Measurements from ENCODE around the gene DIO1. TPM values are rescaled to one million over a fixed set of nuclear protein-coding genes. Genes with fewer than 3 reads are reported as not detected.

Gene DIO1
- total and polyA plus RNA-seq, 2 donors from 2014 or later, result 2.9 to 40.6 TPM

DNA sequence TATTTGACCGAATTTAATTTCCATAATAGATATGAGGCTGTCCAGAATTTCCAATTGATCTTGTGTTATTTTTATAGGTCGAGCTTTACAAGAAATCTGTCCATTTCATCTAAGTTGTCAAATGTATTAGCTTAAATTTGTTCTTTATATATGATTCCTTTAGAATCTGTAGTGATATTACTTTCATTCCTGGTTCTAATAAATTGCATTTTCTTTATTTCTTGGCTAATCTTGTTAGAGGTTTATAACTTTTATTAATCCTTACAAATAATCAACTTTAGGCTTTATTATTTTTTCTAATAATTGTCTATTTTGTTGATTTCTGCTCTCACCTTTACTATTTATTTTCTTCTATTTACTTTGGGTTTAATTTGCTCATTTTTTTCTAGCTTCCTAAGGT lies 37.5 kb downstream of the DIO1 start:
- Histone ChIP-seq H3K4me3 (ENCODE audit: low read length in 3 of 3) (no peak overlapping the region), H3K4me1 (ENCODE audit: control insufficient read depth in 2 of 3, insufficient read depth in 2 of 3, low read depth in 1 of 3, low read length in 3 of 3) (no peaks in the 10 kb centered on the region), H3K9ac (ENCODE audit: low read length in 3 of 3) (no peak overlapping the region), H3K9me3 (ENCODE audit: control insufficient read depth in 2 of 3, insufficient read depth in 1 of 3, low read length in 3 of 3) (no peaks in the 10 kb centered on the region), H3K36me3 (ENCODE audit: control insufficient read depth in 2 of 3, insufficient read depth in 3 of 3, low read length in 3 of 3) (peaks cover 0 to 8% (median 2%) of the 10 kb centered on the region in 3 donors), H3K27ac (ENCODE audit: low read depth in 2 of 2, low read length in 2 of 2) (no peak overlapping the region), H3K27me3 (ENCODE audit: control insufficient read depth, insufficient read depth, low read length) (no peaks in the 10 kb centered on the region)
- TF ChIP-seq, protein P1, sequence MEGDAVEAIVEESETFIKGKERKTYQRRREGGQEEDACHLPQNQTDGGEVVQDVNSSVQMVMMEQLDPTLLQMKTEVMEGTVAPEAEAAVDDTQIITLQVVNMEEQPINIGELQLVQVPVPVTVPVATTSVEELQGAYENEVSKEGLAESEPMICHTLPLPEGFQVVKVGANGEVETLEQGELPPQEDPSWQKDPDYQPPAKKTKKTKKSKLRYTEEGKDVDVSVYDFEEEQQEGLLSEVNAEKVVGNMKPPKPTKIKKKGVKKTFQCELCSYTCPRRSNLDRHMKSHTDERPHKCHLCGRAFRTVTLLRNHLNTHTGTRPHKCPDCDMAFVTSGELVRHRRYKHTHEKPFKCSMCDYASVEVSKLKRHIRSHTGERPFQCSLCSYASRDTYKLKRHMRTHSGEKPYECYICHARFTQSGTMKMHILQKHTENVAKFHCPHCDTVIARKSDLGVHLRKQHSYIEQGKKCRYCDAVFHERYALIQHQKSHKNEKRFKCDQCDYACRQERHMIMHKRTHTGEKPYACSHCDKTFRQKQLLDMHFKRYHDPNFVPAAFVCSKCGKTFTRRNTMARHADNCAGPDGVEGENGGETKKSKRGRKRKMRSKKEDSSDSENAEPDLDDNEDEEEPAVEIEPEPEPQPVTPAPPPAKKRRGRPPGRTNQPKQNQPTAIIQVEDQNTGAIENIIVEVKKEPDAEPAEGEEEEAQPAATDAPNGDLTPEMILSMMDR (IDR thresholded peaks at IDR 0.05; ENCODE audit: borderline replicate concordance, extremely low read depth, insufficient read depth), result no peak
- DNase-seq (no peak), FAIRE-seq (peak; percentile 21)
- intact Hi-C loops (cut with DNase I), result no loop called here

DNA sequence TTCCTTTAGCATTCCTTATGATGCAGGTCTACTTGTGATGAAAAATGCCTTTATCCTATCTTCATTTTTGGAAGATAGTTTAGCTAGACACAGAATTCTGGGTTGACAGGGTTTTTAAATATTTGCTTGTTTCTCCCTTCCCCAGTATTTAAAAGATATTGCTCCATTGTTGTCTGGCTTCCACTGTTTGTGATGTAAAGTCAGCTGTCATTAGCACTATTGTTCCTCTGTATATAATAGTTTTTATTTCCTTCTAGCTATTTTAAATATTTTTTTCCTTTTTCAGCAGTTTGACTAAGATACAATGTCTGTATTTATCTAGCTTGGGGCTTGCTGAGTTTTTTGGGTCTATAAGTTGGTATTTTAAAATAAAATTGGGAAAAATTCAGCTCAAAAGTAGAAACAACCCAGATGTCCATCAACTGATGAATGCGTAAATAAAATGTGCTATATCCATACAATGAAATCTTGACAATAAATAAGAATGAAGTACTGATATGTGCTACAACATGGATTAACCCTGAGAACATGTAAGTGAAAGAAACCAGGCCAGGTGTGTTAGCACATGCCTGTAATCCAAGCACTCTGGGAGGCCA lies 40.3 kb downstream of the DIO1 start:
- DNase-seq (peak in 1 of 5 donors; percentile 27), FAIRE-seq (no peak)
- TF ChIP-seq, protein P1 (IDR thresholded peaks at IDR 0.05; ENCODE audit: borderline replicate concordance, extremely low read depth, insufficient read depth), result no peak
- no peaks in the 10 kb centered on the region for H3K4me1 ChIP-seq (ENCODE audit: control insufficient read depth in 2 of 3, insufficient read depth in 2 of 3, low read depth in 1 of 3, low read length in 3 of 3)
- H3K4me3 ChIP-seq (ENCODE audit: low read length in 3 of 3), result no peak overlapping the region
- intact Hi-C loops (cut with DNase I), result no loop called here
- H3K36me3 ChIP-seq (ENCODE audit: control insufficient read depth in 2 of 3, insufficient read depth in 3 of 3, low read length in 3 of 3), result peaks cover 0 to 2% (median 0%) of the 10 kb centered on the region in 3 donors
- no peaks in the 10 kb centered on the region for H3K27me3 ChIP-seq (ENCODE audit: control insufficient read depth, insufficient read depth, low read length)
- H3K9ac ChIP-seq (ENCODE audit: low read length in 3 of 3), result no peak overlapping the region
- no peak overlapping the region for H3K27ac ChIP-seq (ENCODE audit: low read depth in 2 of 2, low read length in 2 of 2)
- no peaks in the 10 kb centered on the region for H3K9me3 ChIP-seq (ENCODE audit: control insufficient read depth in 2 of 3, insufficient read depth in 1 of 3, low read length in 3 of 3)

DNA sequence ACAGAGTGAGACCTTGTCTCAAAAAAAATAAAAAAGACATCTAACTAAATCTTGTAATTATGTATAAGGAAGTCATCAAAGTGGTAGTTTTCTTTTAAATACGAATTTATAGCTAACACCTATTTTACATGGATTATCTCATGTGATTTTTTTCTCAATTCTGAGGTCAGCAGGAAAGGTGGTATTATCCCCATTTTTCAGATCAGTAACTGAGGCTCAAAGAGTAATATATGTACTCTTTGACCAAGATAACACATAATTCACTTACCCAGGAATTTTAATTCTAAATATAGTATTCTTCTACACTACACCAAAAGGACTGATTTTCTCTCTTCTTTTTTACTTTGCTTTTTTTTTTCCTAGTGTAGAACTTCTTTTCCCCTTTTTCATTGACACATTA lies 42.4 kb downstream of the DIO1 start:
- FAIRE-seq, result no peak
- H3K9me3 ChIP-seq (ENCODE audit: control insufficient read depth in 2 of 3, insufficient read depth in 1 of 3, low read length in 3 of 3), result no peaks in the 10 kb centered on the region

More for the DNA sequence above, 42.4 kb downstream of the DIO1 start:
- H3K27ac ChIP-seq (ENCODE audit: low read depth in 2 of 2, low read length in 2 of 2), result no peak overlapping the region
- DNase-seq, result no peak
- TF ChIP-seq, protein P1 (IDR thresholded peaks at IDR 0.05; ENCODE audit: borderline replicate concordance, extremely low read depth, insufficient read depth), result no peak
- no peaks in the 10 kb centered on the region for H3K27me3 ChIP-seq (ENCODE audit: control insufficient read depth, insufficient read depth, low read length)
- peaks cover 0 to 2% (median 0%) of the 10 kb centered on the region in 3 donors for H3K36me3 ChIP-seq (ENCODE audit: control insufficient read depth in 2 of 3, insufficient read depth in 3 of 3, low read length in 3 of 3)
- intact Hi-C loops (cut with DNase I), result no loop called here
- no peak overlapping the region for H3K4me3 ChIP-seq (ENCODE audit: low read length in 3 of 3)
- H3K9ac ChIP-seq (ENCODE audit: low read length in 3 of 3), result no peak overlapping the region
- no peaks in the 10 kb centered on the region for H3K4me1 ChIP-seq (ENCODE audit: control insufficient read depth in 2 of 3, insufficient read depth in 2 of 3, low read depth in 1 of 3, low read length in 3 of 3)

Measured in kidney (tissue), 14 donors.